ENCODE measurements around the gene DLX4. TPM values are rescaled to one million over a fixed set of nuclear protein-coding genes. Genes with fewer than 3 reads are reported as not detected.

DLX4 gene
- total RNA-seq, 2 donors from 2014 or later = 1.9 to 3.0 TPM

DNA sequence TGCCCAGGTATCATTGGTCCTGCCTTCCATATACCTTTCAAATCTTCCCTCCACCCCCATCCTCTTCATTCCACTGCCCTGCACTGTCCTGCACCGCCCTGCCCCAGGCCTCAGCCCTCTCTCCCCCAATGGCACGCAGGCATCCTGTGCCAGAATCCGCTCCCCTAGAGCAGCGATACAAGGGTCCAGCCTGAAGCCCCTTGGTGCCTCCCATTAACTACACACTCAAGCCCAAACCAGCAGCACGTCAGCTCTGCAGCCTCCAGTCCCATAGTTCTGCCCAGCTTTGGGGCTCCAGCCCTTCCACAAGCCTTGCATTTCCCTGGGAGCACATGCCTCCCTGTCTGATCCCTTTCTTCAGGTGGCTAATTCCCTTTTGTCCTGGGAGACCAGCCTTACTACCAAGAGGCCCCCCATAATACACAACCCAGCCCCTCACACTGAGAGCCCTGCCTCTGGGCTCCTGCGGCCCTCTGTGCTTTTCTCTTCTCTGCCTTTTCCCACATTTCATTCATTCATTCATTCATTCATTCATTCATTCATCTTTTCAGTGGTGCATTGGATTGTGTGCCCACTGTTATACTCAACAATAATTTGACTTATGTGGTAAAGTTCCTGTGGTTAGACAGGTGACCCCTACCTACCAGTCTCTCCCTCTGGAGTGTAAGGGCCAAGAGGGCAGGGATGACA is 52.8 kb downstream of the DLX4 start:
- Mint-ChIP-seq H3K4me1 (ENCODE audit: low read depth) (peaks cover 2% of the 10 kb centered on the region), H3K36me3 (ENCODE audit: insufficient read depth in 2 of 2) (no peaks in the 10 kb centered on the region), H3K9me3 (no peaks in the 10 kb centered on the region), H3K4me3 (no peak overlapping the region), H3K27me3 (ENCODE audit: low read depth) (peaks cover 10% of the 10 kb centered on the region), H3K27ac (no peak overlapping the region)
- DNase-seq = no peak
- ATAC-seq (replicated peaks in 1 of 2) = no peak

DNA sequence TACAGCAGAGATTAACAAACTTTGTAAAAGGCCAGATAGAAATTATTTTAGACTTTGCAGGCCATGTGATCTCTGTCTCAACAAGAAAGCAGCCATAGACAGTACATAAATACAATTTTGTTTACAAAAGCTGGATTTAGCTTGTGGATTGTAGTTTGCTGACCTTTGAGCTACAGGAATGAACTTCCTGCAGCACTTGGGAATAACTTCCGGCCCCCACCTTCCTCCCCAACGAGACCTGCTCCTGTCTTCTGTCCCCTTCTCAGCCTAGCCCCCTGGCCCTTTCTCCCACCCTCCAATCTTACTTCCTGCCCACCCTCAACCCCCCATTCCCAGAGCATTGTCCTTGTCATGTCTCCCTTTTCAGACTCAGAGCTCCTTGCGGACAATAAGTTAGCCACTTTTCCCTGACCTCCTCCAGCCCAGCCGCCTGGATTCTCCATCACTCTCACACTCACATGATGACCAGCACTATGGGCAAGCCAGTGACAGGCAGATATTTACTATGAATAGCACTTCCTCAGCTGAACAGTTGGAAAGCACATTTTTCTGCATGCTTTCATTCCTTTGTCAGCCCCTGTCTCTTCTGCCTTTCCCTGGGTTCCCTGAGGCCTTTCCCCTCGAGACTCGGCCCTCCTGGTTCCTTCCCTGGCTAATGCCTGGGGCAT is 53.6 kb downstream of the DLX4 start:
- Mint-ChIP-seq H3K27me3 (ENCODE audit: low read depth) (peaks cover 14% of the 10 kb centered on the region), H3K4me3 (no peak overlapping the region), H3K9me3 (no peaks in the 10 kb centered on the region), H3K4me1 (ENCODE audit: low read depth) (peaks cover 9% of the 10 kb centered on the region), H3K27ac (no peak overlapping the region), H3K36me3 (ENCODE audit: insufficient read depth in 2 of 2) (no peaks in the 10 kb centered on the region)
- DNase-seq = no peak
- no peak for ATAC-seq (replicated peaks in 1 of 2)

GRCh38 chr17:50023520-50023919 is 54.5 kb downstream of the DLX4 start:
- H3K36me3 Mint-ChIP-seq (ENCODE audit: insufficient read depth in 2 of 2) = no peaks in the 10 kb centered on the region
- H3K4me1 Mint-ChIP-seq (ENCODE audit: low read depth) = peaks cover 18% of the 10 kb centered on the region
- H3K27me3 Mint-ChIP-seq (ENCODE audit: low read depth) = peaks cover 23% of the 10 kb centered on the region
- DNase-seq = no peak
- H3K4me3 Mint-ChIP-seq = no peak overlapping the region
- no peak overlapping the region for H3K27ac Mint-ChIP-seq
- H3K9me3 Mint-ChIP-seq = no peaks in the 10 kb centered on the region
- no peak for ATAC-seq (replicated peaks in 1 of 2)

Other genes with a start within 250 kb of the DLX4 start
- gene FAM117A, start 205.1 kb upstream of the DLX4 start, total RNA-seq = 10 to 100 TPM; 19.5 to 29.3 TPM
- 10 to 100 TPM; 83.9 to 85.9 TPM for gene KAT7, start 180.5 kb upstream of the DLX4 start, total RNA-seq
- not detected for gene TAC4, start 121.1 kb upstream of the DLX4 start, total RNA-seq
- under 1 TPM in 1 of 2 donors, not detected in 1; 0.12 TPM for gene DLX3, start 26.0 kb downstream of the DLX4 start, total RNA-seq
- 10 to 100 TPM; 16.6 to 16.9 TPM for gene ITGA3, start 86.9 kb downstream of the DLX4 start, total RNA-seq
- 10 to 100 TPM; 26.6 to 34.6 TPM for gene PDK2, start 126.2 kb downstream of the DLX4 start, total RNA-seq
- gene SAMD14, start 161.0 kb downstream of the DLX4 start, total RNA-seq = 1 to 10 TPM; 3.3 to 6.9 TPM
- gene PPP1R9B, start 181.5 kb downstream of the DLX4 start, total RNA-seq = 100 to 1,000 TPM; 111 to 128 TPM
- 1 to 10 TPM; 1.7 to 2.3 TPM for gene SGCA, start 196.8 kb downstream of the DLX4 start, total RNA-seq
- 10 to 100 TPM in 1 of 2 donors, 1 to 10 TPM in 1; 9.8 to 10.3 TPM for gene COL1A1, start 232.4 kb downstream of the DLX4 start, total RNA-seq

Measured in activated T-cell treated with anti-CD3 and anti-CD28 coated beads, Interleukin-2, amount 50 U/mL, for 72 hours (primary cell).